GM23338 (cell line): Measurements from ENCODE around the gene PAPPA2. TPM values are rescaled to one million over a fixed set of nuclear protein-coding genes. Genes with fewer than 3 reads are reported as not detected.

Experiments used
- ATAC-seq: fragments of 200-7000 bp; cut with Tn5 transposase; 3 replicates; pipeline ENCODE4 v1.9.1; 2020
- DNase-seq: peaks from one replicate; pipeline ENCODE4 v3.0.0-alpha.2; 2015; ENCODE audit warnings: low spot score
- H2AFZ ChIP-seq: fragments of 200-600 bp; sonication (generic); 2 replicates; pipeline ENCODE4 v1.8.0; 2016; ENCODE audit warnings: antibody characterized with exemption, mild to moderate bottlenecking, moderate library complexity
- H3F3A ChIP-seq: fragments of 200-600 bp; sonication (generic); replicated peaks from 2 replicates; pipeline ENCODE4 v1.8.0; 2017; ENCODE audit warnings: antibody characterized with exemption, mixed run types, low read depth
- H3K27ac ChIP-seq: fragments of 200-600 bp; sonication (generic); 2 replicates; pipeline ENCODE4 v1.6.1; 2016; ENCODE audit warnings: low read depth
- H3K27me3 ChIP-seq: fragments of 200-600 bp; sonication (generic); 2 replicates; pipeline ENCODE4 v1.8.0; 2016; ENCODE audit warnings: mild to moderate bottlenecking, mixed run types, moderate library complexity; ENCODE audit not compliant: insufficient read depth
- H3K36me3 ChIP-seq: fragments of 200-600 bp; sonication (generic); 2 replicates; pipeline ENCODE4 v1.8.0; 2016; ENCODE audit warnings: mild to moderate bottlenecking; ENCODE audit not compliant: insufficient read depth
- H3K4me1 ChIP-seq: fragments of 200-600 bp; sonication (generic); 2 replicates; pipeline ENCODE4 v1.8.0; 2016; ENCODE audit warnings: mild to moderate bottlenecking, moderate library complexity; ENCODE audit not compliant: insufficient read depth
- H3K4me2 ChIP-seq: fragments of 200-600 bp; sonication (generic); 2 replicates; pipeline ENCODE4 v1.7.1; 2017; ENCODE audit warnings: mixed run types
- H3K4me3 ChIP-seq: fragments of 200-600 bp; sonication (generic); 2 replicates; pipeline ENCODE4 v1.6.1; 2016; ENCODE audit warnings: mixed run types
- H3K79me2 ChIP-seq: fragments of 200-600 bp; sonication (generic); replicated peaks from 2 replicates; pipeline ENCODE4 v1.8.0; 2017; ENCODE audit warnings: mild to moderate bottlenecking; ENCODE audit not compliant: insufficient read depth
- H3K9me2 ChIP-seq: fragments of 200-600 bp; sonication (generic); 2 replicates; pipeline ENCODE4 v1.8.0; 2017; ENCODE audit not compliant: insufficient read depth
- H4K20me1 ChIP-seq: fragments of 200-600 bp; sonication (generic); replicated peaks from 2 replicates; pipeline ENCODE4 v1.8.0; 2017; ENCODE audit warnings: mild to moderate bottlenecking; ENCODE audit not compliant: insufficient read depth
- H3K27ac Mint-ChIP-seq: 2 replicates; pipeline ENCODE4 v1.8.0; 2020; ENCODE audit warnings: inconsistent platforms, mild to moderate bottlenecking, moderate library complexity, mixed read lengths
- H3K27me3 Mint-ChIP-seq: 3 replicates; pipeline ENCODE4 v1.8.0; 2022; ENCODE audit warnings: low read depth, mild to moderate bottlenecking, moderate library complexity, mixed read lengths, inconsistent platforms; ENCODE audit not compliant: insufficient read depth, poor library complexity
- H3K36me3 Mint-ChIP-seq: 3 replicates; pipeline ENCODE4 v1.8.0; 2021; ENCODE audit warnings: low read depth, mild to moderate bottlenecking, inconsistent platforms, moderate library complexity, mixed read lengths
- H3K4me1 Mint-ChIP-seq: 3 replicates; pipeline ENCODE4 v1.8.0; 2020; ENCODE audit warnings: mild to moderate bottlenecking, inconsistent platforms, mixed read lengths
- H3K4me3 Mint-ChIP-seq: 3 replicates; pipeline ENCODE4 v1.8.0; 2021; ENCODE audit warnings: moderate library complexity, mild to moderate bottlenecking, inconsistent platforms, mixed read lengths
- H3K9me3 Mint-ChIP-seq: 3 replicates; pipeline ENCODE4 v1.8.0; 2020; ENCODE audit warnings: moderate library complexity, mild to moderate bottlenecking, inconsistent platforms, mixed read lengths
- CREB1 ChIP-seq: fragments of 250-450 bp; sonication (Bioruptor Pico); IDR thresholded peaks from 2 replicates; pipeline ENCODE4 v1.5.0; 2020; ENCODE audit warnings: low read depth, mild to moderate bottlenecking, moderate library complexity
- EZH2 ChIP-seq: fragments of 200-600 bp; sonication (generic); IDR thresholded peaks from one replicate; pipeline ENCODE4 v1.8.0; 2017; ENCODE audit warnings: antibody characterized with exemption, mild to moderate bottlenecking, low read depth; ENCODE audit not compliant: unreplicated experiment
- EZH2phosphoT487 ChIP-seq: fragments of 200-600 bp; sonication (generic); IDR thresholded peaks from one replicate; pipeline ENCODE4 v1.8.1; 2018; ENCODE audit warnings: antibody characterized with exemption; ENCODE audit not compliant: unreplicated experiment
- JUNB ChIP-seq: IDR thresholded peaks from one replicate; pipeline ENCODE4 v1.6.1; 2016; ENCODE audit warnings: antibody characterized with exemption; ENCODE audit not compliant: unreplicated experiment
- NANOG ChIP-seq: IDR thresholded peaks from 2 replicates; pipeline ENCODE4 v1.6.1; 2016; ENCODE audit warnings: antibody characterized with exemption, borderline replicate concordance
- POLR2AphosphoS5 ChIP-seq: IDR thresholded peaks from 2 replicates; pipeline ENCODE4 v1.6.1; 2016; ENCODE audit warnings: antibody characterized with exemption, low read depth
- REST ChIP-seq: IDR thresholded peaks from one replicate; pipeline ENCODE4 v1.6.1; 2018; ENCODE audit warnings: antibody characterized with exemption; ENCODE audit not compliant: unreplicated experiment
- STAT1 ChIP-seq: IDR thresholded peaks from one replicate; pipeline ENCODE4 v1.6.1; 2016; ENCODE audit warnings: antibody characterized with exemption; ENCODE audit not compliant: unreplicated experiment
- ZNF114 ChIP-seq: fragments of 250-450 bp; sonication (Bioruptor Pico); IDR thresholded peaks from 2 replicates; pipeline ENCODE4 v1.5.0; 2020; ENCODE audit warnings: mild to moderate bottlenecking, moderate library complexity
- ZNF331 ChIP-seq: fragments of 250-450 bp; sonication (Bioruptor Pico); IDR thresholded peaks from 2 replicates; pipeline ENCODE4 v1.5.0; 2020; ENCODE audit warnings: low read depth, mild to moderate bottlenecking, moderate library complexity
- polyA plus RNA-seq: library from polyadenylated mRNA; unstranded; fragments of >200 nt; fragmentation: Nextera tagmentation; extraction: Ambion mirVana; gene quantifications from 2 replicates; pipeline ENCODE4 v1.2.1, GENCODE V29; 2016
- total RNA-seq: library from RNA; depleted of rRNA; stranded (reverse); fragments of >200 nt; shearing (Covaris generic); gene quantifications from 2 replicates; pipeline ENCODE4 v1.2.3, GENCODE V29; 2014
- TF ChIP-seq, protein P1 (sequence below), 2 experiments: fragments of 200-600 bp in 1 of 2; sonication (generic) in 1 of 2; conservative IDR thresholded peaks; 2 replicates each; pipeline versions ENCODE4 v1.5.1 to v1.6.1; 2016 to 2017; ENCODE audit warnings: antibody characterized with exemption in 2 of 2, low read depth in 2 of 2, mild to moderate bottlenecking in 2 of 2, moderate library complexity in 1 of 2
- TF ChIP-seq, protein P2 (sequence below): IDR thresholded peaks from 2 replicates; pipeline ENCODE4 v1.6.1; 2016; ENCODE audit warnings: antibody characterized with exemption
- TF ChIP-seq, protein P3 (sequence below): fragments of 250-450 bp; sonication (Bioruptor Pico); IDR thresholded peaks from 2 replicates; pipeline ENCODE4 v1.5.0; 2020; ENCODE audit warnings: mild to moderate bottlenecking, moderate library complexity

PAPPA2 gene
- total and polyA plus RNA-seq, 2 experiments from 2014 or later, result 1.4 to 1.7 TPM

- Mint-ChIP-seq H3K27ac (no peak overlapping the region), H3K4me3 (no peak overlapping the region), H3K9me3 (no peaks in the 10 kb centered on the region; the same call in 2 of the 3 replicates), H3K36me3 (no peaks in the 10 kb centered on the region), H3K4me1 (peaks cover 24% of the 10 kb centered on the region; the same call in 2 of the 3 replicates), H3K27me3 (peaks cover 6% of the 10 kb centered on the region)
- Histone ChIP-seq H3K4me3 (no peak overlapping the region), H2AFZ (no peak overlapping the region), H3K79me2 (no peaks in the 10 kb centered on the region), H4K20me1 (no peaks in the 10 kb centered on the region), H3K4me2 (no peak overlapping the region), H3F3A (no peaks in the 10 kb centered on the region), H3K36me3 (no peaks in the 10 kb centered on the region), H3K27ac (no peak overlapping the region), H3K9me2 (peaks cover 3% of the 10 kb centered on the region; the same call in 1 of the 2 replicates), H3K27me3 (no peaks in the 10 kb centered on the region), H3K4me1 (peaks cover 10% of the 10 kb centered on the region)
- TF ChIP-seq, protein P1, sequence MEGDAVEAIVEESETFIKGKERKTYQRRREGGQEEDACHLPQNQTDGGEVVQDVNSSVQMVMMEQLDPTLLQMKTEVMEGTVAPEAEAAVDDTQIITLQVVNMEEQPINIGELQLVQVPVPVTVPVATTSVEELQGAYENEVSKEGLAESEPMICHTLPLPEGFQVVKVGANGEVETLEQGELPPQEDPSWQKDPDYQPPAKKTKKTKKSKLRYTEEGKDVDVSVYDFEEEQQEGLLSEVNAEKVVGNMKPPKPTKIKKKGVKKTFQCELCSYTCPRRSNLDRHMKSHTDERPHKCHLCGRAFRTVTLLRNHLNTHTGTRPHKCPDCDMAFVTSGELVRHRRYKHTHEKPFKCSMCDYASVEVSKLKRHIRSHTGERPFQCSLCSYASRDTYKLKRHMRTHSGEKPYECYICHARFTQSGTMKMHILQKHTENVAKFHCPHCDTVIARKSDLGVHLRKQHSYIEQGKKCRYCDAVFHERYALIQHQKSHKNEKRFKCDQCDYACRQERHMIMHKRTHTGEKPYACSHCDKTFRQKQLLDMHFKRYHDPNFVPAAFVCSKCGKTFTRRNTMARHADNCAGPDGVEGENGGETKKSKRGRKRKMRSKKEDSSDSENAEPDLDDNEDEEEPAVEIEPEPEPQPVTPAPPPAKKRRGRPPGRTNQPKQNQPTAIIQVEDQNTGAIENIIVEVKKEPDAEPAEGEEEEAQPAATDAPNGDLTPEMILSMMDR (conservative IDR thresholded peaks at IDR 0.05; ENCODE audit: low read depth in 2 of 2), result no peak
- TF ChIP-seq JUNB (no peak), CREB1 (no peak), NANOG (no peak), EZH2phosphoT487 (no peak), STAT1 (no peak), EZH2 (no peak), ZNF114 (CRISPR knock-in tag) (no peak), ZNF331 (CRISPR knock-in tag) (no peak), REST (no peak), POLR2AphosphoS5 (no peak)
- TF ChIP-seq, protein P2, sequence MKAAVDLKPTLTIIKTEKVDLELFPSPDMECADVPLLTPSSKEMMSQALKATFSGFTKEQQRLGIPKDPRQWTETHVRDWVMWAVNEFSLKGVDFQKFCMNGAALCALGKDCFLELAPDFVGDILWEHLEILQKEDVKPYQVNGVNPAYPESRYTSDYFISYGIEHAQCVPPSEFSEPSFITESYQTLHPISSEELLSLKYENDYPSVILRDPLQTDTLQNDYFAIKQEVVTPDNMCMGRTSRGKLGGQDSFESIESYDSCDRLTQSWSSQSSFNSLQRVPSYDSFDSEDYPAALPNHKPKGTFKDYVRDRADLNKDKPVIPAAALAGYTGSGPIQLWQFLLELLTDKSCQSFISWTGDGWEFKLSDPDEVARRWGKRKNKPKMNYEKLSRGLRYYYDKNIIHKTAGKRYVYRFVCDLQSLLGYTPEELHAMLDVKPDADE, result no peak
- TF ChIP-seq, protein P3, sequence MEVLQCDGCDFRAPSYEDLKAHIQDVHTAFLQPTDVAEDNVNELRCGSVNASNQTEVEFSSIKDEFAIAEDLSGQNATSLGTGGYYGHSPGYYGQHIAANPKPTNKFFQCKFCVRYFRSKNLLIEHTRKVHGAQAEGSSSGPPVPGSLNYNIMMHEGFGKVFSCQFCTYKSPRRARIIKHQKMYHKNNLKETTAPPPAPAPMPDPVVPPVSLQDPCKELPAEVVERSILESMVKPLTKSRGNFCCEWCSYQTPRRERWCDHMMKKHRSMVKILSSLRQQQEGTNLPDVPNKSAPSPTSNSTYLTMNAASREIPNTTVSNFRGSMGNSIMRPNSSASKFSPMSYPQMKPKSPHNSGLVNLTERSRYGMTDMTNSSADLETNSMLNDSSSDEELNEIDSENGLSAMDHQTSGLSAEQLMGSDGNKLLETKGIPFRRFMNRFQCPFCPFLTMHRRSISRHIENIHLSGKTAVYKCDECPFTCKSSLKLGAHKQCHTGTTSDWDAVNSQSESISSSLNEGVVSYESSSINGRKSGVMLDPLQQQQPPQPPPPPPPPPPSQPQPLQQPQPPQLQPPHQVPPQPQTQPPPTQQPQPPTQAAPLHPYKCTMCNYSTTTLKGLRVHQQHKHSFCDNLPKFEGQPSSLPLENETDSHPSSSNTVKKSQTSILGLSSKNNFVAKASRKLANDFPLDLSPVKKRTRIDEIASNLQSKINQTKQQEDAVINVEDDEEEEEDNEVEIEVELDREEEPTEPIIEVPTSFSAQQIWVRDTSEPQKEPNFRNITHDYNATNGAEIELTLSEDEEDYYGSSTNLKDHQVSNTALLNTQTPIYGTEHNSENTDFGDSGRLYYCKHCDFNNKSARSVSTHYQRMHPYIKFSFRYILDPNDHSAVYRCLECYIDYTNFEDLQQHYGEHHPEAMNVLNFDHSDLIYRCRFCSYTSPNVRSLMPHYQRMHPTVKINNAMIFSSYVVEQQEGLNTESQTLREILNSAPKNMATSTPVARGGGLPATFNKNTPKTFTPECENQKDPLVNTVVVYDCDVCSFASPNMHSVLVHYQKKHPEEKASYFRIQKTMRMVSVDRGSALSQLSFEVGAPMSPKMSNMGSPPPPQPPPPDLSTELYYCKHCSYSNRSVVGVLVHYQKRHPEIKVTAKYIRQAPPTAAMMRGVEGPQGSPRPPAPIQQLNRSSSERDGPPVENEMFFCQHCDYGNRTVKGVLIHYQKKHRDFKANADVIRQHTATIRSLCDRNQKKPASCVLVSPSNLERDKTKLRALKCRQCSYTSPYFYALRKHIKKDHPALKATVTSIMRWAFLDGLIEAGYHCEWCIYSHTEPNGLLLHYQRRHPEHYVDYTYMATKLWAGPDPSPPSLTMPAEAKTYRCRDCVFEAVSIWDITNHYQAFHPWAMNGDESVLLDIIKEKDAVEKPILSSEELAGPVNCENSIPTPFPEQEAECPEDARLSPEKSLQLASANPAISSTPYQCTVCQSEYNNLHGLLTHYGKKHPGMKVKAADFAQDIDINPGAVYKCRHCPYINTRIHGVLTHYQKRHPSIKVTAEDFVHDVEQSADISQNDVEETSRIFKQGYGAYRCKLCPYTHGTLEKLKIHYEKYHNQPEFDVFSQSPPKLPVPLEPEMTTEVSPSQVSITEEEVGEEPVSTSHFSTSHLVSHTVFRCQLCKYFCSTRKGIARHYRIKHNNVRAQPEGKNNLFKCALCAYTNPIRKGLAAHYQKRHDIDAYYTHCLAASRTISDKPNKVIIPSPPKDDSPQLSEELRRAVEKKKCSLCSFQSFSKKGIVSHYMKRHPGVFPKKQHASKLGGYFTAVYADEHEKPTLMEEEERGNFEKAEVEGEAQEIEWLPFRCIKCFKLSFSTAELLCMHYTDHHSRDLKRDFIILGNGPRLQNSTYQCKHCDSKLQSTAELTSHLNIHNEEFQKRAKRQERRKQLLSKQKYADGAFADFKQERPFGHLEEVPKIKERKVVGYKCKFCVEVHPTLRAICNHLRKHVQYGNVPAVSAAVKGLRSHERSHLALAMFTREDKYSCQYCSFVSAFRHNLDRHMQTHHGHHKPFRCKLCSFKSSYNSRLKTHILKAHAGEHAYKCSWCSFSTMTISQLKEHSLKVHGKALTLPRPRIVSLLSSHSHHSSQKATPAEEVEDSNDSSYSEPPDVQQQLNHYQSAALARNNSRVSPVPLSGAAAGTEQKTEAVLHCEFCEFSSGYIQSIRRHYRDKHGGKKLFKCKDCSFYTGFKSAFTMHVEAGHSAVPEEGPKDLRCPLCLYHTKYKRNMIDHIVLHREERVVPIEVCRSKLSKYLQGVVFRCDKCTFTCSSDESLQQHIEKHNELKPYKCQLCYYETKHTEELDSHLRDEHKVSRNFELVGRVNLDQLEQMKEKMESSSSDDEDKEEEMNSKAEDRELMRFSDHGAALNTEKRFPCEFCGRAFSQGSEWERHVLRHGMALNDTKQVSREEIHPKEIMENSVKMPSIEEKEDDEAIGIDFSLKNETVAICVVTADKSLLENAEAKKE (CRISPR knock-in tag), result no peak
- ATAC-seq (no peak), DNase-seq (no peak)
Observed at GRCh38 chr1:176558561-176558960, 95.6 kb downstream of the PAPPA2 start.
